Caco-2 (cell line): Measurements from ENCODE around the gene MLPH. TPM values are rescaled to one million over a fixed set of nuclear protein-coding genes. Genes with fewer than 3 reads are reported as not detected.

Experiments used
- BruUV-seq: library from RNA; stranded (reverse); fragments of 400-500 nt; replicated peaks from 2 replicates; lab custom pipeline; 2021; lab: Mats Ljungman, UMichigan
- CTCF ChIA-PET: fragments of 300-600 bp; sonication (Branson Sonifier 250); formaldehyde crosslinking; loops from one replicate; lab custom pipeline; 2022; ENCODE audit warnings: antibody characterized with exemption; lab: Charles Lee
- POLR2A ChIA-PET: fragments of 300-600 bp; sonication (Branson Sonifier 250); formaldehyde crosslinking; loops from one replicate; lab custom pipeline; 2022; ENCODE audit warnings: antibody characterized with exemption; lab: Charles Lee
- DNase-seq, 2 experiments: peaks; one replicate each; pipeline versions ENCODE4 v3.0.0 to v3.0.0-alpha.2; 2020 to 2022
- H3K27me3 ChIP-seq: replicated peaks from 2 replicates; pipeline ENCODE4 v1.6.0; 2011; ENCODE audit warnings: low read length; ENCODE audit not compliant: control insufficient read depth, insufficient read depth
- H3K36me3 ChIP-seq: 2 replicates; pipeline ENCODE4 v1.5.1; 2011; ENCODE audit warnings: low read length; ENCODE audit not compliant: control insufficient read depth, insufficient read depth
- H3K4me1 ChIP-seq: fragments of 250-450 bp; sonication (Bioruptor Pico); 2 replicates; pipeline ENCODE4 v1.5.1; 2020; ENCODE audit warnings: mild to moderate bottlenecking
- H3K4me3 ChIP-seq: 2 replicates; pipeline ENCODE4 v1.5.1; 2011; ENCODE audit warnings: low read depth, mild to moderate bottlenecking, control low read depth, low read length
- H3K9me3 ChIP-seq: fragments of 250-450 bp; sonication (Bioruptor Pico); 2 replicates; pipeline ENCODE4 v1.5.1; 2020; ENCODE audit warnings: mild to moderate bottlenecking, moderate library complexity
- H3K27ac Mint-ChIP-seq: one replicate; pipeline ENCODE4 v1.8.0; 2022; ENCODE audit warnings: mixed read lengths; ENCODE audit not compliant: unreplicated experiment
- H3K27me3 Mint-ChIP-seq: one replicate; pipeline ENCODE4 v1.8.0; 2022; ENCODE audit warnings: mixed read lengths; ENCODE audit not compliant: insufficient read depth, unreplicated experiment
- H3K36me3 Mint-ChIP-seq: one replicate; pipeline ENCODE4 v1.8.0; 2022; ENCODE audit warnings: mild to moderate bottlenecking, mixed read lengths; ENCODE audit not compliant: insufficient read depth, unreplicated experiment
- H3K4me1 Mint-ChIP-seq: one replicate; pipeline ENCODE4 v1.8.0; 2022; ENCODE audit warnings: low read depth, mixed read lengths; ENCODE audit not compliant: unreplicated experiment
- H3K4me3 Mint-ChIP-seq: one replicate; pipeline ENCODE4 v1.8.0; 2022; ENCODE audit warnings: mild to moderate bottlenecking, moderate library complexity, mixed read lengths; ENCODE audit not compliant: unreplicated experiment
- H3K9me3 Mint-ChIP-seq: one replicate; pipeline ENCODE4 v1.8.0; 2022; ENCODE audit warnings: mixed read lengths; ENCODE audit not compliant: unreplicated experiment
- intact Hi-C: fragments of 100-400 bp; cut with micrococcal nuclease; formaldehyde crosslinking; loops from one replicate; pipeline ENCODE4 v1.10.0; 2022; ENCODE audit not compliant: unreplicated experiment
- total RNA-seq: library from RNA; stranded (reverse); gene quantifications from 2 replicates; pipeline ENCODE4 v1.2.3, GENCODE V29; 2022
- TF ChIP-seq, protein P1 (sequence below), 2 experiments: fragments of 200-600 bp in 1 of 2; IDR thresholded peaks; 1 replicate in 1 of 2; 2 replicates in 1 of 2; pipeline versions ENCODE4 v1.5.1 to v1.8.0; 2011 to 2022; ENCODE audit warnings: antibody characterized with exemption in 1 of 2, control low read depth in 1 of 2, inconsistent platforms in 1 of 2, low read depth in 1 of 2, low read length in 1 of 2, mild to moderate bottlenecking in 1 of 2, moderate library complexity in 1 of 2; ENCODE audit not compliant: insufficient read depth in 1 of 2, severe bottlenecking in 1 of 2, unreplicated experiment in 1 of 2

Gene MLPH
- total RNA-seq, 1 experiment from 2014 or later: not detected

DNA sequence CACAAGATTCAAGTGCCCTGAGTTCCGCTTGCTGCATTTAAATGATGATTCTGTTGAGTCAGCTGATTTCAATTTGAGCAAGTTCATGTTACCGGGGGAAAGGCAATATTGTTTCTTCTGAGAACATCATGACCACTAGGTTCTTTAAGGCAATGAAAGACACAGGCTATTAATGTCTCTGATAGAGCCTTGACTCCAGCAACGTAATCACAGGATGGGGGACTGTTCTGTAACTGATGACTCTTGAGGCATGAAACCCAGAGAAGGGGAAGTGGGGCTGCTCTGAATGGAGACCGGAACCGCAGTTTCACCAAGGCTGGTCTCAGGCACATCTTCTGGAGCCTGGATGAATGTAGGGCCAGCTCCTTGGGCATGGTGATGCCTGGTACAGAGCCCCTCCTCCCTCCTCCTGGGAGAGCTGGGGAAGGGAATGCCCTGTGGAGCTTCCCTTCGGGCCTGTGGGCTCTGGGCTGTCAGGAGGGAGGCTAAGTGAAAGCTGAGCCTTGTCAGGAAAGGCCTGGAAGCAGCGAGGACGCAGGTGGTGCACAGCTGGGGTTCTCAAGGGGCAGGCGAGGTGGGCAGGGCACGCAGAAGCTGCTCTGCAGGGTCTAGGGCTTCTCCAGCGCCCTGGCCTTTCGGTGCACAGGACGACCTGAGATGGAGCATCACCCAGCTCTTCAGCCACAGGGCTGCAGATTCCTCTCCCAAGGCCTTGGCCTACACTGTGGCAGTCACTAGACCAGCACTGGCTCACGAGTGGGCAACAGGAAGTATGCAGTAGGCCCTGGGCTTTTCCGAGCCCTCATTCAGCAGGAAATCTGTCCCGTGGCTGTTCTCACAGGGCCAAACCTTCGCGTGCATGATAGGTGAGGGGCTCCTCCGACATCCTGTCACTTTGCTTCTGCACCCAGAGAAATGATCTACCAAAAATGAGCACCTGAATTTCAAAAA, 42.7 kb downstream of the MLPH start:
- ChIA-PET CTCF (no interaction called here), POLR2A (no interaction called here)
- no peaks in the 10 kb centered on the region for H3K36me3 ChIP-seq
- Mint-ChIP-seq H3K4me3 (no peak overlapping the region), H3K36me3 (no peaks in the 10 kb centered on the region), H3K27ac (no peak overlapping the region), H3K4me1 (no peaks in the 10 kb centered on the region), H3K9me3 (no peaks in the 10 kb centered on the region), H3K27me3 (no peaks in the 10 kb centered on the region)
- H3K9me3 ChIP-seq: no peaks in the 10 kb centered on the region
- no TSS peak for BruUV-seq
- H3K27me3 ChIP-seq: no peaks in the 10 kb centered on the region
- no peak for DNase-seq
- no peaks in the 10 kb centered on the region for H3K4me1 ChIP-seq
- intact Hi-C loops: no loop called here
- TF ChIP-seq, protein P1, sequence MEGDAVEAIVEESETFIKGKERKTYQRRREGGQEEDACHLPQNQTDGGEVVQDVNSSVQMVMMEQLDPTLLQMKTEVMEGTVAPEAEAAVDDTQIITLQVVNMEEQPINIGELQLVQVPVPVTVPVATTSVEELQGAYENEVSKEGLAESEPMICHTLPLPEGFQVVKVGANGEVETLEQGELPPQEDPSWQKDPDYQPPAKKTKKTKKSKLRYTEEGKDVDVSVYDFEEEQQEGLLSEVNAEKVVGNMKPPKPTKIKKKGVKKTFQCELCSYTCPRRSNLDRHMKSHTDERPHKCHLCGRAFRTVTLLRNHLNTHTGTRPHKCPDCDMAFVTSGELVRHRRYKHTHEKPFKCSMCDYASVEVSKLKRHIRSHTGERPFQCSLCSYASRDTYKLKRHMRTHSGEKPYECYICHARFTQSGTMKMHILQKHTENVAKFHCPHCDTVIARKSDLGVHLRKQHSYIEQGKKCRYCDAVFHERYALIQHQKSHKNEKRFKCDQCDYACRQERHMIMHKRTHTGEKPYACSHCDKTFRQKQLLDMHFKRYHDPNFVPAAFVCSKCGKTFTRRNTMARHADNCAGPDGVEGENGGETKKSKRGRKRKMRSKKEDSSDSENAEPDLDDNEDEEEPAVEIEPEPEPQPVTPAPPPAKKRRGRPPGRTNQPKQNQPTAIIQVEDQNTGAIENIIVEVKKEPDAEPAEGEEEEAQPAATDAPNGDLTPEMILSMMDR (IDR thresholded peaks at IDR 0.05; ENCODE audit: insufficient read depth in 1 of 2, low read depth in 1 of 2, low read length in 1 of 2, severe bottlenecking in 1 of 2, unreplicated experiment in 1 of 2): no peak
- H3K4me3 ChIP-seq: no peak overlapping the region

DNA sequence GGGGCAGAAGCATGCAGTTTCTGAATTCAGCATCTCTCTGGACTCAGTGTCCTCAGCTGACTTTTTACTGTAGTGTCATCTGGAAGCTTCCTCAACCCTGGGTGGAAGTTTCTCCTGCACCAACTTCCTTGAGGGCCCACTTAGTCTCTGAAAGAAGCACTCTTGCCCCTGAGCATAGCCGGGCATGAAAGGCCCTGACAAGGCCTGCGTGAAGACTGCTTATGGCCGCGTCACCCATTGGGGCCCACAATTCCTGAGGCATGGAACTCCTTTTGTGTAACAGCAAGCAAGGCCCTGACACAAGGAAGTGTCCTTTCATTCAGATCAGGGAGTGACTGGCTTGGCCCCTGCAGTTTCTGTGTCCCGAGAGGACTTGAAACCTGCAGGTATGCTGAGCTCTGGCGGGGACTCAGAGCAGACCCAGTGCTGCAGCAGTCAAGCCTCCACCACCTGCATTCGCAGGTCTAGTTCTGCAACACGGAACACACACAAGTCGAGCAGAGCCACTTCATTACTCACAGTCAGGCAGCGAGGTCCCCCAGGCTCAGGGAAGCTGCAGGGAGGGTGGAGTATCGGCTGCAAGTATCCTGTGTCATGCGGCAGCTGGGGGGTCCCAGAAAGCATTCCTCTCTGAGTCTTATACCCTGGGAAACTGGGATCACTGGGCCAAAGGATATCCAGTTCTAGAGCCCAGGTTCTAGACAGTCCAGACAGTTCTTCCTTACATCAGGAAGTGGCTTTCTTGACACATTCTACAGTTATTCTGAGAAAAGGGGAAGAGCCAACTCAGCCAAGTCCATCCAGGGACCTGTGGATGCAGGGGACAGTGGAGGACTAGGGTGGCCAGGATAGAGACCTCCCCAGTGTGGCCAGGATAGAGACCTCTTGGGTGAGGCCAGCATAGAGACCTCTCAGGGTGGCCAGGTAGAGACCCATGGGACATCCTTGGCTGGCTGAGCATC, 43.7 kb downstream of the MLPH start:
- Mint-ChIP-seq H3K27ac (no peak overlapping the region), H3K27me3 (no peaks in the 10 kb centered on the region), H3K4me1 (no peaks in the 10 kb centered on the region), H3K4me3 (no peak overlapping the region), H3K9me3 (no peaks in the 10 kb centered on the region), H3K36me3 (no peaks in the 10 kb centered on the region)
- TF ChIP-seq, protein P1 (IDR thresholded peaks at IDR 0.05; ENCODE audit: insufficient read depth in 1 of 2, low read depth in 1 of 2, low read length in 1 of 2, severe bottlenecking in 1 of 2, unreplicated experiment in 1 of 2): no peak
- H3K9me3 ChIP-seq: no peaks in the 10 kb centered on the region
- no peak overlapping the region for H3K4me3 ChIP-seq
- H3K4me1 ChIP-seq: no peaks in the 10 kb centered on the region
- no peaks in the 10 kb centered on the region for H3K36me3 ChIP-seq
- CTCF ChIA-PET: no interaction called here
- DNase-seq: no peak
- POLR2A ChIA-PET: no interaction called here
- intact Hi-C loops: no loop called here
- no peaks in the 10 kb centered on the region for H3K27me3 ChIP-seq
- no TSS peak for BruUV-seq

DNA sequence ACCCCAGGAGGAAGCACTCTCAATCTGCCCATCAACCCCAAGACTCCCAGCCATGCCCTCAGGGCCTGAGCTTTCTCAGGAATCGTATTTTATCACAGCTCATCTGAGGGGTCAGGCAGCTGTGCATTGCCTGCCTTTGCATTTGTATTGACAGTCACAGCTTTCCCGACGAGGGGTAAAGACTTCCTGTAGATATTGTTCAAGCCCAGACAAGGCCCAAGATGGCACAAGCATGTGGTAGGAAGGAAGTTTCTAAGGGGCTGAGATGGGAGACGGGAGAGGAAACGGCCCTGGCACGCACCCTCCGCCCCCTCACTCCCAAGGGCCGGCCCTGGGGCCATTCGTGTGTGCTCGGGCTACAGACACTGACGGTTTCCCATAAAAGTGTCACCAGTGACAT, 45.1 kb downstream of the MLPH start:
- intact Hi-C loops: no loop called here
- Mint-ChIP-seq H3K27me3 (no peaks in the 10 kb centered on the region), H3K4me1 (no peaks in the 10 kb centered on the region), H3K9me3 (no peaks in the 10 kb centered on the region), H3K4me3 (no peak overlapping the region), H3K27ac (no peak overlapping the region), H3K36me3 (no peaks in the 10 kb centered on the region)
- Histone ChIP-seq H3K4me1 (no peaks in the 10 kb centered on the region), H3K9me3 (no peaks in the 10 kb centered on the region), H3K4me3 (no peak overlapping the region), H3K27me3 (no peaks in the 10 kb centered on the region), H3K36me3 (no peaks in the 10 kb centered on the region)
- DNase-seq: no peak
- ChIA-PET POLR2A (interaction anchor here (0.7 kb wide), 1 partner anchor 81 kb away, joined by 3 read pairs; no protein-coding TSS in a partner anchor), CTCF (no interaction called here)
- TF ChIP-seq, protein P1 (IDR thresholded peaks at IDR 0.05; ENCODE audit: insufficient read depth in 1 of 2, low read depth in 1 of 2, low read length in 1 of 2, severe bottlenecking in 1 of 2, unreplicated experiment in 1 of 2): no peak
- BruUV-seq: no TSS peak
